ENCODE measurements around the gene GET4. TPM values are rescaled to one million over a fixed set of nuclear protein-coding genes. Genes with fewer than 3 reads are reported as not detected.

Gene GET4
- total RNA-seq, 2 experiments from 2014 or later = 22.3 to 27.1 TPM

DNA sequence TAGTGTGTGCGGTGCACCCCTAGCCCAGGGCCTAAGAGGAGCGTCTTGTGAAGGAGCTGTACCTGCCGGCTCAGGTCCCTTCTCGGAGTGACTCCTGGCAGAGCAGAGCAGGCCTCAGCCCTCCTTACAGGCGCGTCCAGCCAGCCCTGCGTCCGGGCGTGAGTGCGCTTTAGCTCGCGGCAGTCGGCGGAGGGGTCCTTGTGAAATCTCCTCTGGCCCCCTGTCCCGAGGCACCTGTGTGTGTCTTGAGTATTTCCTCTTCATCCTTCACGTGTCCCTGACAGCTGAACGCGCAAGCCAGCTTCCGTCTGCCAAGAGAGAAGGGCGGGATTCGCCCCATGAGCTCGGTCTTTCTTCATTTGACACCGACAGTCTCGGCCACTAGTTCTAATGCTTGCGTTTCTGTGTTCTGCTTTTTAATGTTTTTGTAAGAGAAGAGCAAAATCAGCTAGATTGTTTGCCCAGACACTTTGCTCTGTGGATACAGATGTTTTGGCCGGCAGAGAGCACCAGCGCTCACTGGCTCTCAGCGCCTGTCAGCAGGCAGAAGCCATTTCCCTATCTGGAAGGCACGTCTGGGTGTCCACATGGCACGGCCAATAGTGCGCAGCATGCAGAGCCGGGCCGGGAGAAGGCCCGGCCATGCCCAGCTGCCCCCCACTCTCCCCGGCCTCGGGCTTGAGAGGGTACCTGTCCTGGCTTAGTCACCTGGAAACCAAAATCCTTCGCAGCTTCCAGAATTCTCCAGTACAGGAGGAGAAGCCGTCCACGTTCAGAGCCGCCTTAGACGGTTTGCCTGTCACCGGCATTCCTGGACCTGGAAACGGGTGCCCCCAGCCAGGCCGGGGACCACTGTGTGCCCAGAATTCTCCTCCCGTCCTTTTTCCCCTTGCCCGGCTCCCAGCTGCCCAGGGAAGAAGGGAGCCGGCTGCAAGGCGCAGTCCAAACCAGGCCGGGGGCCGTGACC is 7.0 kb downstream of the GET4 start:
- peaks cover 30% of the 10 kb centered on the region for H3K4me1 Mint-ChIP-seq (ENCODE audit: low read depth)

GRCh38 chr7:884191-885003 is 8.0 kb downstream of the GET4 start:
- no peaks in the 10 kb centered on the region for H3K27me3 Mint-ChIP-seq
- ChIA-PET POLR2A (no interaction called here), CTCF (no interaction called here)
- intact Hi-C loops (cut with micrococcal nuclease) = no loop called here
- H3K4me3 Mint-ChIP-seq = no peak overlapping the region
- H3K27ac Mint-ChIP-seq = no peak overlapping the region
- no peak for DNase-seq
- H3K9me3 Mint-ChIP-seq = no peaks in the 10 kb centered on the region
- peaks cover 23% of the 10 kb centered on the region for H3K4me1 Mint-ChIP-seq (ENCODE audit: low read depth)
- H3K36me3 Mint-ChIP-seq = peaks cover 3% of the 10 kb centered on the region

More for the DNA sequence above, 7.0 kb downstream of the GET4 start:
- H3K27ac Mint-ChIP-seq = no peak overlapping the region
- no peak for DNase-seq
- peaks cover 5% of the 10 kb centered on the region for H3K36me3 Mint-ChIP-seq
- POLR2A ChIA-PET = no interaction called here
- H3K9me3 Mint-ChIP-seq = no peaks in the 10 kb centered on the region
- intact Hi-C loops (cut with micrococcal nuclease) = no loop called here
- CTCF ChIA-PET = interaction anchor here (2.0 kb wide), 1 partner anchor 10 kb away, joined by 5 read pairs; no protein-coding TSS in a partner anchor
- H3K4me3 Mint-ChIP-seq = no peak overlapping the region
- no peaks in the 10 kb centered on the region for H3K27me3 Mint-ChIP-seq

DNA sequence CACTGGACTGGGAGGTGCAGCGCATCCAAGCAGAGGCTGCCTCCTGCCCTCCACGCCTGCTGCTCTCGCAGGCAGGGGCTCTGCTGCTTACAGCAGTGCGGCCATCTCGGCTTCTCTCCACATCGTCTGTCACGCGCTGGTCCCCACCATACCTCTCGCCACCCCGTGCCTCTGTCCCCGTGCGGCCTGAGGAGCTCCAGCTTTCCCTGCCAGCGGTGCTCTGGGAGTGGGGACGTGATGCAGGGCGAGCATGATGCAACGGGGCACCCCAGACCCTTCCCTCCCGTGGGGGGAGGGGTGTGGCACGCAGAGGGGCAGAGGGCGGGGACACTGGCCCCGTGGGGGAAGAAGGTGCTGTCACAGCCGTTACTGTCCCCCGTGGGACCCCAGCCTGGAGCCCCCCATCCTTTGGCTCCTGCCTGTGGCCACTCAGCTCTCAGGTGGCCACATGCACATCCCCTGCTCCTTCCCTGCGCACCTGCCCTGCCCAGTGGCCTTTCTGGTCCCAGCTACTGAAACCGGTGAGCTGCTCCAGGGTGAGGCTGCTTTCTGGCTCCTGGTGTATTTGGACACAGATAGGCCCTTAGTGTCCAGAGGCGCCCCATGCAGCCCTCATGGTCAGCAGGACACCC is 9.0 kb downstream of the GET4 start:
- CTCF ChIA-PET = no interaction called here
- H3K4me3 Mint-ChIP-seq = no peak overlapping the region
- peaks cover 3% of the 10 kb centered on the region for H3K36me3 Mint-ChIP-seq
- no peak for DNase-seq
- H3K27ac Mint-ChIP-seq = no peak overlapping the region
- peaks cover 17% of the 10 kb centered on the region for H3K4me1 Mint-ChIP-seq (ENCODE audit: low read depth)
- no peaks in the 10 kb centered on the region for H3K27me3 Mint-ChIP-seq
- no peaks in the 10 kb centered on the region for H3K9me3 Mint-ChIP-seq
- POLR2A ChIA-PET = interaction anchor here (0.6 kb wide), 1 partner anchor 270 kb away, joined by 5 read pairs; no protein-coding TSS in a partner anchor
- intact Hi-C loops (cut with micrococcal nuclease) = no loop called here

- ChIA-PET CTCF (no interaction called here), POLR2A (interaction anchor here (0.6 kb wide), 1 partner anchor 270 kb away, joined by 5 read pairs; no protein-coding TSS in a partner anchor)
- intact Hi-C loops (cut with micrococcal nuclease) = no loop called here
Observed at GRCh38 chr7:885893-886625, 9.7 kb downstream of the GET4 start.

DNA sequence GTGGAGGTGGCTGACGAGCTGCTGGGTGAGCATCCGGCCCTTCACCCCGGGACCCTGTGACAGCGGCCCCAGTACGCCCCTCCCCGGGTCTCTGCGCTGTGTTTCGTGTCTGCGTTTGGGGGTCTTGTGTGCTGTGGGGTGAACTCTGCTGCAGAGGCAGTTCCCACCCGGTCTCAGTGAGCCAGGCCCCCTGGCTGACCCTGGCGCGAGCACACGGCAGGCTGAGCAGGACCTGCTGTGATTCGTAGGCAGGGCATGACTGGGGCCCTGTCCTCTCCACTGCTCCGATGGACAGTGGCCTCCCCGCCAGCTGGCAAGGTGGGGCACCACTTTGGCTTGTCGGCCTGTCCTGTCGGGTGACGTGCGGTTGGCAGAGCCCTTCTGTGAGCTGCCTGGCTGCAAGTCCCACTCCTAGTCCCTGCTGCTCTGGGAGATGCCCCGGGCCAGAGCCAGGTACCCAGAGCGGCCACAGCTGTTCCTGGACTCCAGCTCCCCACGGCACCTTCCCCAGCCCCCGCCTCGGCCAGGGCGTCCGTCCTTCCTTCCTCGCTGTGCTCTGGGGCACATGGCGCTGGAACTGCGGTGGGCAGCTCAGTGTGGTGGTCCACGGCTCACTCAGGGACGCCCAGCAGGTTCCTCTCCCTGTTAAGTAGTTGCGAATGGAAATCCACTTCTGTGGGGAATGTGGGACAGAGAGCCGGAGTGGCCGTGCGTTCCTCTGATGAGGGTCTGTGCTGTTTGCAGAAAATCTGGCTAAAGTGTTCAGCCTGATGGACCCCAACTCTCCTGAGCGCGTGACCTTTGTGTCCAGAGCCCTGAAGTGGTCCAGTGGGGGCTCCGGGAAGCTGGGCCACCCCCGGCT is 10.5 kb downstream of the GET4 start:
- POLR2A ChIA-PET = no interaction called here

More at GRCh38 chr7:885893-886625, 9.7 kb downstream of the GET4 start:
- no peaks in the 10 kb centered on the region for H3K9me3 Mint-ChIP-seq
- H3K4me3 Mint-ChIP-seq = no peak overlapping the region
- peaks cover 14% of the 10 kb centered on the region for H3K4me1 Mint-ChIP-seq (ENCODE audit: low read depth)
- no peak overlapping the region for H3K27ac Mint-ChIP-seq
- H3K36me3 Mint-ChIP-seq = peaks cover 3% of the 10 kb centered on the region
- DNase-seq = no peak
- H3K27me3 Mint-ChIP-seq = no peaks in the 10 kb centered on the region

GRCh38 chr7:887488-887820 is 11.1 kb downstream of the GET4 start:
- Mint-ChIP-seq H3K9me3 (no peaks in the 10 kb centered on the region), H3K27ac (no peak overlapping the region), H3K27me3 (no peaks in the 10 kb centered on the region), H3K4me1 (ENCODE audit: low read depth) (peaks cover 8% of the 10 kb centered on the region), H3K36me3 (peaks cover 7% of the 10 kb centered on the region), H3K4me3 (no peak overlapping the region)
- ChIA-PET POLR2A (no interaction called here), CTCF (no interaction called here)
- intact Hi-C loops (cut with micrococcal nuclease) = no loop called here
- no peak for DNase-seq

More for the DNA sequence above, 10.5 kb downstream of the GET4 start:
- no peaks in the 10 kb centered on the region for H3K27me3 Mint-ChIP-seq
- H3K4me3 Mint-ChIP-seq = no peak overlapping the region
- H3K4me1 Mint-ChIP-seq (ENCODE audit: low read depth) = peaks cover 11% of the 10 kb centered on the region
- H3K36me3 Mint-ChIP-seq = peaks cover 3% of the 10 kb centered on the region
- H3K27ac Mint-ChIP-seq = no peak overlapping the region
- H3K9me3 Mint-ChIP-seq = no peaks in the 10 kb centered on the region
- no peak for DNase-seq
- CTCF ChIA-PET = no interaction called here
- intact Hi-C loops (cut with micrococcal nuclease) = no loop called here

GRCh38 chr7:888081-889024 is 12.0 kb downstream of the GET4 start:
- Mint-ChIP-seq H3K4me1 (ENCODE audit: low read depth) (peaks cover 5% of the 10 kb centered on the region), H3K27ac (no peak overlapping the region), H3K4me3 (no peak overlapping the region), H3K36me3 (peaks cover 13% of the 10 kb centered on the region), H3K27me3 (no peaks in the 10 kb centered on the region), H3K9me3 (no peaks in the 10 kb centered on the region)
- intact Hi-C loops (cut with micrococcal nuclease) = no loop called here
- DNase-seq = no peak
- POLR2A ChIA-PET = no interaction called here
- CTCF ChIA-PET = no interaction called here

DNA sequence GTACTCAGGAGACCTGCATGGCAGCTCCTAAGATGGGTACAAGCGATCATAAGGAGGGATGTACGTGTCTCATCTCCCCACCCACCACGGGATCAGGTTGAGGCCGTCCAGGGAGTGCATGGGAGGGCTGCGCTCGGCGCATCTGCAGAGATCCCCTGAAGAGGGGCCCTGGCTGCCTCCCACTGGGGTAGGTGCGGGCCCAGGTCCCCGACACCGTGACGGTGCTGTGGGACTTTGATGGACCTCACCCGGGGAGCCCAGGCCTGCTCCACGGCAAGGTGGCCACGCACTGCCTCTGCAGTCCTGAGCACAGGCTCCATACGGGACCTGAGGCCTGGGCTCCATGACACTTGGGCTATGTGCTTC is 12.7 kb downstream of the GET4 start:
- POLR2A ChIA-PET = no interaction called here
- Mint-ChIP-seq H3K4me3 (no peak overlapping the region), H3K36me3 (peaks cover 15% of the 10 kb centered on the region), H3K27me3 (no peaks in the 10 kb centered on the region), H3K27ac (no peak overlapping the region), H3K9me3 (no peaks in the 10 kb centered on the region), H3K4me1 (ENCODE audit: low read depth) (peaks cover 5% of the 10 kb centered on the region)
- intact Hi-C loops (cut with micrococcal nuclease) = no loop called here
- CTCF ChIA-PET = no interaction called here
- DNase-seq = no peak

DNA sequence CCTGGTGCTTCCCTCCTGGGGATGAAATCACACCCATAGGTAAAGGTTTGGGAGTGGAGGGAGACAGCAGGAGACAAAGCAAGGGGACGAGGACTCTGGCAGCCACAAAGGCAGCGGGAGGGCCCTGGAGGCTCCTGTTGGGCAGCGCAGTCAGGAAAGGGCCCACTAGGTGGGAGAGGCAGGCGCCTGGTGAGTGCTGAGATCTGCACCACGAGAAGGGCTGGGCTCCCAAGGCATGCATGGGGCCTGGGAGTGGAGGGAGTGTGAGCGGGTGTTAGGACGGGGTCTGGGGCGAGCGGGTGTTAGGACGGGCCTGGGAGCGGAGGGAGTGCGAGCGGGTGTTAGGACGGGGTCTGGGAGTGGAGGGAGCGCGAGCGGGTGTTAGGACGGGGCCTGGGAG is 13.0 kb downstream of the GET4 start:
- peaks cover 5% of the 10 kb centered on the region for H3K4me1 Mint-ChIP-seq (ENCODE audit: low read depth)
- ChIA-PET CTCF (no interaction called here), POLR2A (no interaction called here)
- no peak overlapping the region for H3K4me3 Mint-ChIP-seq
- H3K9me3 Mint-ChIP-seq = no peaks in the 10 kb centered on the region
- no peaks in the 10 kb centered on the region for H3K27me3 Mint-ChIP-seq
- no peak overlapping the region for H3K27ac Mint-ChIP-seq
- peaks cover 17% of the 10 kb centered on the region for H3K36me3 Mint-ChIP-seq
- intact Hi-C loops (cut with micrococcal nuclease) = no loop called here
- no peak for DNase-seq

- no peaks in the 10 kb centered on the region for H3K4me1 Mint-ChIP-seq (ENCODE audit: low read depth)
- ChIA-PET POLR2A (no interaction called here), CTCF (interaction anchor here (1.0 kb wide), 1 partner anchor 195 kb away, joined by 4 read pairs; no protein-coding TSS in a partner anchor)
- H3K27ac Mint-ChIP-seq = no peak overlapping the region
- H3K36me3 Mint-ChIP-seq = peaks cover 25% of the 10 kb centered on the region
- H3K27me3 Mint-ChIP-seq = no peaks in the 10 kb centered on the region
- H3K9me3 Mint-ChIP-seq = no peaks in the 10 kb centered on the region
- DNase-seq = no peak
- intact Hi-C loops (cut with micrococcal nuclease) = no loop called here
- no peak overlapping the region for H3K4me3 Mint-ChIP-seq
Observed at GRCh38 chr7:890868-891267, 14.5 kb downstream of the GET4 start.
